Lung (tissue), 12 donors: ENCODE data around the gene NIT2. TPM values are rescaled to one million over a fixed set of nuclear protein-coding genes. Genes with fewer than 3 reads are reported as not detected.

ENCODE experiments used
- ATAC-seq: fragments of 200-7000 bp; cut with Tn5 transposase; one replicate; pipeline ENCODE4 v1.9.1; 2020; ENCODE audit warnings: moderate number of reproducible peaks; ENCODE audit not compliant: insufficient read depth, low FRiP score
- DNase-seq, 3 donors: peaks; one replicate each; pipeline ENCODE4 v3.0.0-alpha.2; 2013 to 2017
- H3K27ac ChIP-seq, 2 donors: one replicate each; pipeline ENCODE4 v1.5.1; 2013; ENCODE audit warnings: mild to moderate bottlenecking in 2 of 2, moderate library complexity in 2 of 2, control low read depth in 1 of 2, inconsistent platforms in 1 of 2, low read depth in 1 of 2, low read length in 1 of 2
- H3K27me3 ChIP-seq, 3 donors: one replicate each; pipeline ENCODE4 v1.5.1; 2013; ENCODE audit warnings: low read length in 2 of 3; ENCODE audit not compliant: control insufficient read depth in 3 of 3, insufficient read depth in 3 of 3
- H3K36me3 ChIP-seq, 4 donors: one replicate each; pipeline ENCODE4 v1.5.1; 2013; ENCODE audit warnings: low read length in 4 of 4, mild to moderate bottlenecking in 1 of 4, moderate library complexity in 1 of 4; ENCODE audit not compliant: control insufficient read depth in 4 of 4, insufficient read depth in 4 of 4
- H3K4me1 ChIP-seq, 5 donors: one replicate each; pipeline ENCODE4 v1.5.1; 2013; ENCODE audit warnings: low read length in 5 of 5, mild to moderate bottlenecking in 2 of 5, moderate library complexity in 1 of 5; ENCODE audit not compliant: control insufficient read depth in 5 of 5, insufficient read depth in 5 of 5
- H3K4me3 ChIP-seq: one replicate; pipeline ENCODE4 v1.5.1; 2013; ENCODE audit warnings: mild to moderate bottlenecking, control low read depth, moderate library complexity
- H3K9ac ChIP-seq, 2 donors: one replicate each; pipeline ENCODE4 v1.5.1; 2013; ENCODE audit warnings: low read length in 2 of 2, control low read depth in 1 of 2; ENCODE audit not compliant: insufficient read depth in 1 of 2
- H3K9me3 ChIP-seq, 4 donors: one replicate each; pipeline ENCODE4 v1.5.1; 2013; ENCODE audit warnings: low read length in 3 of 4, mild to moderate bottlenecking in 1 of 4, moderate library complexity in 1 of 4; ENCODE audit not compliant: control insufficient read depth in 4 of 4, insufficient read depth in 3 of 4
- WGBS, 2 donors: extraction: QIAGEN DNeasy Blood & Tissue Kit; methylation state at CpG; one replicate each; pipeline ENCODE4 v1.1.7; 2013; 5-methylcytosine and 5-hydroxymethylcytosine counted together
- polyA plus RNA-seq, 2 donors: library from polyadenylated mRNA; stranded (reverse); fragments of 200-250 nt; gene quantifications; one replicate each; pipeline ENCODE4 v1.2.1, GENCODE V29; 2013
- total RNA-seq, 2 donors: library from RNA; depleted of rRNA in 1 of 2; stranded (reverse); fragments of >200 nt in 1 of 2; gene quantifications; one replicate each; pipeline ENCODE4 v1.2.1, GENCODE V29; 2014 to 2021
- TF ChIP-seq, protein P1 (sequence below): IDR thresholded peaks from 2 replicates; pipeline ENCODE4 v1.5.1; 2012; ENCODE audit warnings: mild to moderate bottlenecking; ENCODE audit errors: control extremely low read depth, extremely low read depth
- donor health status: control.
- donor health status: control.
- donor health status: Bipolar disorder and iron deficiency.
- donor health status: healthy.
- donor health status: DM: yes; HTN: yes; CAD: no.

NIT2 gene
- total and polyA plus RNA-seq, 4 donors: 20.2 to 42.0 (median 29.3) TPM

DNA sequence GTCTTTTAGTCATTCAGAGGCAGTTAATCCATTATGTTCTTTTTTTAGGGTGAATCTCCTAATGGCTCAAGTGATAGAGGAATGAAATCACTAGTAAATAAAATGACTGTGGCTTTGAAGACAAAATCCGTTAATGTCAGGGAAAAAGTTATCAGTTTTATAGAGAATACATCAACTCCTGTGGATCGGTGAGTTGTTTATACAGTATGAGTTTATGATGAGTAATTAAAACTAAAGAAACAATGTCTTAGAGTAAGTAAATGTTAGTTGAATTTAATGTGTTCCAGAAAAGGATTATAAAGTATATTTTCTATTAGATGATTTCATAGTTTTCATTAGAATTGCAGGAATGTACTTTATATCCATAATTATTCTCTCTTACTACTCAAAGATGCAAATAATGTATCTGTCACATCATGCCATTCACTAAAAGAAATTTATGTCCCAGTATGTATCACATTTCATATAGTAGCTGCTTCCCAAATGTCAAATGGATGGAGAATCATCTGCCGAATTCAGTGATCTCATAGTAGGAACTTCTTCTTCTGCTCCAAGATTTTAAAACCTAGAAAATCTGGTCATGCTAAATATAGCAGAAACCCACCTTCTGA lies 24.1 kb upstream of the NIT2 start:
- Histone ChIP-seq H3K4me3 (no peak overlapping the region), H3K27ac (no peak overlapping the region), H3K36me3 (peaks cover 5 to 27% (median 17%) of the 10 kb centered on the region in 4 donors), H3K9me3 (no peaks in the 10 kb centered on the region), H3K4me1 (no peaks in the 10 kb centered on the region), H3K9ac (no peak overlapping the region), H3K27me3 (no peaks in the 10 kb centered on the region)
- WGBS, 2 donors: 92 to 93% methylated on average over 3 of the region's 3 CpGs
- DNase-seq (no peak), ATAC-seq (no peak)
- TF ChIP-seq, protein P1, sequence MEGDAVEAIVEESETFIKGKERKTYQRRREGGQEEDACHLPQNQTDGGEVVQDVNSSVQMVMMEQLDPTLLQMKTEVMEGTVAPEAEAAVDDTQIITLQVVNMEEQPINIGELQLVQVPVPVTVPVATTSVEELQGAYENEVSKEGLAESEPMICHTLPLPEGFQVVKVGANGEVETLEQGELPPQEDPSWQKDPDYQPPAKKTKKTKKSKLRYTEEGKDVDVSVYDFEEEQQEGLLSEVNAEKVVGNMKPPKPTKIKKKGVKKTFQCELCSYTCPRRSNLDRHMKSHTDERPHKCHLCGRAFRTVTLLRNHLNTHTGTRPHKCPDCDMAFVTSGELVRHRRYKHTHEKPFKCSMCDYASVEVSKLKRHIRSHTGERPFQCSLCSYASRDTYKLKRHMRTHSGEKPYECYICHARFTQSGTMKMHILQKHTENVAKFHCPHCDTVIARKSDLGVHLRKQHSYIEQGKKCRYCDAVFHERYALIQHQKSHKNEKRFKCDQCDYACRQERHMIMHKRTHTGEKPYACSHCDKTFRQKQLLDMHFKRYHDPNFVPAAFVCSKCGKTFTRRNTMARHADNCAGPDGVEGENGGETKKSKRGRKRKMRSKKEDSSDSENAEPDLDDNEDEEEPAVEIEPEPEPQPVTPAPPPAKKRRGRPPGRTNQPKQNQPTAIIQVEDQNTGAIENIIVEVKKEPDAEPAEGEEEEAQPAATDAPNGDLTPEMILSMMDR: no peak

DNA sequence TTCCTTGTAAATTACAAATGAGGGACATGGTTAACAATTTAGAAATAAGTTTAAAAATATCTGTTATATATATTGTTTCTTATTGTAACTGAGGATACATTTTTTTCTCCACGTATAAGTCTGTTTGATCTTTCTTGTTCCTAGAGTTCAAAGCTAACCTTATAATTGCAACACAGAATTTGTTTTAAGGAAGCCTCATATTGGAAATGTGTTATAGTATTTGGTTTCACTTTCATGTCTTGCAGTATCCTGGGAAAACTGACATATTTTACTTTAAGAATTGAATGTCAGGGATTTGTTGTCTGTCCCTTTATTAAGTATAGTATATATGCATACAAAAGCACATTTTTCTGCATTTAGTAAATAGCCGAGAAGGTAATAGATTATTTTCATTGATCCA lies 23.5 kb upstream of the NIT2 start:
- Histone ChIP-seq H3K27me3 (no peaks in the 10 kb centered on the region), H3K9ac (no peak overlapping the region), H3K36me3 (peaks cover 6 to 27% (median 16%) of the 10 kb centered on the region in 4 donors), H3K9me3 (no peaks in the 10 kb centered on the region), H3K27ac (no peak overlapping the region), H3K4me1 (no peaks in the 10 kb centered on the region), H3K4me3 (no peak overlapping the region)
- 59 to 73% methylated on average over 2 of the region's 2 CpGs for WGBS, 2 donors
- ATAC-seq (no peak), DNase-seq (no peak)
- TF ChIP-seq, protein P1: no peak

DNA sequence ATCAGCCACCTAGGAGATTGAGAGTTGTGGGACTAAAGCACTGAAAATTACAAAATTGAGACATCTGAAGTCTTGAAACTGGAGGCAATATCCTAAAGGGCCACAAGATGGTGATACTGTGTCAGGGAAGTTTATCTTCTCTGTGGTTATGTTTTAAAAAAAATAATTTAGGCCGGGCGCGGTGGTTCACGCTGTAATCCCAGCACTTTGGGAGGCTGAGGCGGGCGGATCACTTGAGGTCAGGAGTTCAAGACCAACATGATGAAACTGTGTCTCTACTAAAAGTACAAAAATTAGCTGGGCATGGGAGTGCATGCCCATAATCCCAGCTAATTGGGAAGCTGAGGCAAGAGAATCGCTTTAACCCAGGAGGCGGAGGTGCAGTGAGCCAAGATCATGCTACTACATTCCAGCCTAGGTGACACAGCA lies 17.9 kb upstream of the NIT2 start:
- no peak overlapping the region for H3K4me3 ChIP-seq
- H3K4me1 ChIP-seq: peaks cover 0 to 1% (median 0%) of the 10 kb centered on the region in 5 donors
- H3K36me3 ChIP-seq: peaks cover 0 to 23% (median 6%) of the 10 kb centered on the region in 4 donors
- peak; percentile 82 for ATAC-seq
- H3K9ac ChIP-seq: no peak overlapping the region
- TF ChIP-seq, protein P1: peak; percentile 31
- H3K27ac ChIP-seq: no peak overlapping the region
- no peaks in the 10 kb centered on the region for H3K9me3 ChIP-seq
- WGBS, 2 donors: 30 to 34% methylated on average over 8 of the region's 8 CpGs
- no peaks in the 10 kb centered on the region for H3K27me3 ChIP-seq
- peak; percentile 15 to 77 (median 73) for DNase-seq

DNA sequence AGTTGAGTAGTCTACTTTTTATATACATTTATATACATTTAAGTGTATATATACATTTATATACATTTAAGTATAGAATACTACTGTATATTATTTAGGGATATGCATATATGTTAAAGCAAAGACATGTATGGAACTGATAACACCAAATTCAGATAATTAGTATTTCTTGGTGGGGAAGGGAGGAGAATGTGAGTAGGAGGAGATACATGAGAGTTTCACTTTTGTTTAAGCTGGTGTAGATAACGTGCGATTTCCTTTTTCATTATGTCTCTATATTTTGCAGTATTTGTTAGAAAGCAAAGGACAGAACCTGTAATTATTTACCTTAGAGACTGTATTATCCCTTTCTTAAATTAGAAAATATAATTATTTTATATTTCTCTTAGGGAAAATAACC lies 16.6 kb upstream of the NIT2 start:
- peaks cover 0 to 1% (median 0%) of the 10 kb centered on the region in 5 donors for H3K4me1 ChIP-seq
- H3K27ac ChIP-seq: no peak overlapping the region
- H3K4me3 ChIP-seq: no peak overlapping the region
- TF ChIP-seq, protein P1: no peak
- 51 to 59% methylated on average over 2 of the region's 2 CpGs for WGBS, 2 donors
- no peak overlapping the region for H3K9ac ChIP-seq
- no peak for DNase-seq
- no peak for ATAC-seq
- H3K27me3 ChIP-seq: no peaks in the 10 kb centered on the region
- peaks cover 0 to 18% (median 6%) of the 10 kb centered on the region in 4 donors for H3K36me3 ChIP-seq
- no peaks in the 10 kb centered on the region for H3K9me3 ChIP-seq
